NCI-H1092 (cell line): ENCODE measurements around the gene GUF1.
"Not testable (repeated sequence)": the region's sequence is repeated elsewhere in the genome, so short reads cannot be mapped to it uniquely, and the experiment has no call there.

ENCODE experiments used
- DNase-seq: peaks from one replicate; lab custom pipeline; 2025; lab: John Stamatoyannopoulos, UW

Gene GUF1

GRCh38 chr4:44701037-44701436 lies 22.8 kb downstream of the GUF1 start:
- DNase-seq, result no peak

GRCh38 chr4:44704673-44705072 lies 26.5 kb downstream of the GUF1 start:
- no peak for DNase-seq

GRCh38 chr4:44713125-44713524 lies 34.9 kb downstream of the GUF1 start:
- no peak for DNase-seq

- DNase-seq, result no peak
These were observed 38.4 kb downstream of the GUF1 start for GRCh38 chr4:44716597-44716996.

GRCh38 chr4:44720371-44720770 lies 42.2 kb downstream of the GUF1 start:
- peak; percentile 19 for DNase-seq

GRCh38 chr4:44722001-44722400 lies 43.8 kb downstream of the GUF1 start:
- DNase-seq, result no peak

GRCh38 chr4:44725166-44725565 lies 46.9 kb downstream of the GUF1 start:
- DNase-seq, result no peak

GRCh38 chr4:44725726-44726037 lies 47.5 kb downstream of the GUF1 start:
- DNase-seq, result no peak

GRCh38 chr4:44726038-44726871 lies 48.0 kb downstream of the GUF1 start, which contains the start of gene GNPDA2:
Gene GNPDA2 (minus strand): TSS chr4:44726556. CDS start chr4:44722207, 4,349 bp downstream.
- peak; percentile 89 for DNase-seq

- no peak for DNase-seq
These were observed 49.3 kb downstream of the GUF1 start for GRCh38 chr4:44727471-44727870.

- not testable (repeated sequence) for DNase-seq
These were observed 50.5 kb downstream of the GUF1 start for GRCh38 chr4:44728694-44729093.

GRCh38 chr4:44736900-44737299 lies 58.7 kb downstream of the GUF1 start:
- DNase-seq, result no peak

- DNase-seq, result no peak
These were observed 60.4 kb downstream of the GUF1 start for GRCh38 chr4:44738615-44739014.

- no peak for DNase-seq
These were observed 62.0 kb downstream of the GUF1 start for GRCh38 chr4:44740201-44740600.
